GM12875 (cell line): Measurements from ENCODE around the gene GTPBP4.

Source experiments
- H3K4me3 ChIP-seq: one replicate; pipeline ENCODE4 v1.5.1; 2011; ENCODE audit warnings: low read depth, low read length, control low read depth
- CTCF ChIP-seq: IDR thresholded peaks from 2 replicates; pipeline ENCODE4 v1.5.1; 2011; ENCODE audit warnings: low read depth, mild to moderate bottlenecking, control low read depth, inconsistent platforms, low read length, moderate library complexity, borderline replicate concordance; ENCODE audit not compliant: insufficient read depth

Gene GTPBP4

DNA sequence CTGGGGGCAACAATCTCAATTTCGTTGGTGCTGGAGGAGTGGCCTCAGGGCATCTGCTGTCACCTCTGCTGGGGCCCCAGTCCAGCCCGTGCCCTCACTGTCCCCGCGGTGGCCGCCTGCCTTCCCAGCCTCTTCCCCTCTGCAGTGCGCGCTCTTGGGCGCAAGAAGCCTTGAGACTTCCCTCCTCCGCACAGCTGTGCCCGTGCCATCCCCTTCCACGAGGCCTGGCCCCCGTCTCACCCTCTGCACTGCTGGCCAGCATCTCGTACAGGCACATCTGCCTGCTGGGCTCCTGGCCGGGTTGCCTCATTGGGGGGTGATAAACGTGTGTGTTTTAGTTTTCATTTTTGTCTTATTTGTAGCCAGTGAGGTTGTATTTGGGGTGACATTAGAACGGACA is 23.5 kb downstream of the GTPBP4 start:
- TF ChIP-seq CTCF = no peak
- H3K4me3 ChIP-seq = no peak overlapping the region

GRCh38 chr10:1015688-1016087 is 27.5 kb downstream of the GTPBP4 start:
- TF ChIP-seq CTCF = no peak
- no peak overlapping the region for H3K4me3 ChIP-seq

- no peak overlapping the region for H3K4me3 ChIP-seq
- TF ChIP-seq CTCF = no peak
Measured at GRCh38 chr10:1019362-1019761, 31.1 kb downstream of the GTPBP4 start.

DNA sequence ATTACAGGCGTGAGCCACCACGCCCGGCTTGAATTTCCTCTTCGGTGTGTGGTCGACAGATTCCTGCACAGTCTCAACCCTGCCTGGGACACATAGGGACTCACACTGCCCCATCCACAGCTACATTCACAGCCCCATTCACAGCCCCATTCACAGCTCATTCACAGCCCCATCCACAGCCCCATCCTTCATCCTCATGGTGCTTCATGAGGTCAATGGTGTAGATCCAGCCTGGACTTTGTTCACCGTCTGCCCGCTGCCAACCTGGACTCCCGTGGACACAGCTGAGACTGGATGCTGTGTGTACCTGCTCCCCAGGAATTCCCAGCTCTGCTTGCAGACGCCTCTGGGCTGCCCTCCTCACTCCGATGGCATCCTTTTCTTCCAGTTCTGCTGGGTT is 32.2 kb downstream of the GTPBP4 start:
- no peak overlapping the region for H3K4me3 ChIP-seq
- no peak for TF ChIP-seq CTCF

DNA sequence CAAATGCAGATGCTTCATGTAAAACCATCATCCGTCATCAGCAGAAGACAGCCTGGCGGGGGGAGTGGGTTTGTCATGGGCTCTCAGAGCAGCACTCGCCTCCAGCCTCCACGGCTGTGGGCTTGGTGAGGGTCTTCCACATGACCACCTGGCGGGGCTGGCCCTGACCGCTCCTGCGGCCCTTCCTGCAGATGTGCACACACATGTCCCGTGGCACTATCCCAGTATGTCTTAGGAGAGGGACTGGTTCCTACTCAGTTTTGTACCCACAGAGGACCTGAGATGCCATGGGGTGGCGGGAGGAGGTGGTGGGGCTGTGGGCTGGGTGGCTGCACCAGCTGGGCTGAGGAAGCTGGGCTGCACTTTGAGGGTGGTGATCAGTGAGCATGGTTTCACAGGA is 32.7 kb downstream of the GTPBP4 start:
- TF ChIP-seq CTCF = no peak
- no peak overlapping the region for H3K4me3 ChIP-seq

GRCh38 chr10:1022413-1022812 is 34.2 kb downstream of the GTPBP4 start:
- TF ChIP-seq CTCF = no peak
- no peak overlapping the region for H3K4me3 ChIP-seq

DNA sequence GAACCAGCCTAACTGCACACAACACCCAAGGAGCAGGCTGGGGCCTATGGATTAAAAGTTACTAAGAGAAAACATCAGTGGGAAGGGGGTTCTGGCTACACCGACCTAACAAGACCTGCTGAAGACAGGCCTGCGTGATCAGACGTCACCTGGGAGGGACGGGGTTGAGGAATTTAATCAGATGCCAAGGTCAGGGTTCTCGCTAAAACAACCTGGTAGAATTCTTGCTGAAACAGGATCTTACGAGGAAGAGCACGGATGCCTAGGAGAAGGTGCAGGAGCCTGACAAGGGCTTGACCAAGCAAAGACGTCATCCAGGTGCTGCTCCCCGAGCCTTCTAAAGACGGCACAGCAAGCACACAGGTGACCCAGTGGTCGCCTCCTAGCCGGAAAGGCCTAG is 35.9 kb downstream of the GTPBP4 start:
- TF ChIP-seq CTCF = no peak
- no peak overlapping the region for H3K4me3 ChIP-seq
